ENCODE results near the gene GIN1.

The GIN1 gene

DNA sequence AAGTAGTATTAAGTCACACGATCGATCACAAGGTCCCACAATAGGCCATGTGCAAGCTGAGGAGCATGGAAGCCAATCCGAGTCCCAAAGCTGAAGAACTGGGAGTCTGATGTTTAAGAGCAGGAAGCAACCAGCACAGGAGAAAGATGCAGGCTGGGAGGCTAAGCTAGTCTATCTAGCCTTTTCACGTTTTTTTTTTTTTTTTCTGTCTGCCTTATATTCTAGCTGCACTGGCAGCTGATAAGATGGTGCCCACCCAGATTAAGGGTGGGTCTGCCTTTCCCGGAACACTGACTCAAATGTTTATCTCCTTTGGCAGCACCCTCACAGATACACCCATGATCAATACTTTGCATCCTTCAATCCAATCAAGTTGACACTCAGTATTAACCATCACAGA, 6.6 kb upstream of the GIN1 start:
- peaks cover 33% of the 10 kb centered on the region for H3K36me3 Mint-ChIP-seq (ENCODE audit: low read depth)
- intact Hi-C loops (cut with micrococcal nuclease): loop anchor here (10.0 kb wide), 2 partner anchors 262 to 832 kb away; partner anchors contain the start of gene SLCO4C1
- no peak overlapping the region for H3K4me3 Mint-ChIP-seq
- no peak overlapping the region for H3K27ac Mint-ChIP-seq
- H3K9me3 Mint-ChIP-seq: no peaks in the 10 kb centered on the region
- peaks cover 34% of the 10 kb centered on the region for H3K4me1 Mint-ChIP-seq (ENCODE audit: low read depth)
- no peaks in the 10 kb centered on the region for H3K27me3 Mint-ChIP-seq

DNA sequence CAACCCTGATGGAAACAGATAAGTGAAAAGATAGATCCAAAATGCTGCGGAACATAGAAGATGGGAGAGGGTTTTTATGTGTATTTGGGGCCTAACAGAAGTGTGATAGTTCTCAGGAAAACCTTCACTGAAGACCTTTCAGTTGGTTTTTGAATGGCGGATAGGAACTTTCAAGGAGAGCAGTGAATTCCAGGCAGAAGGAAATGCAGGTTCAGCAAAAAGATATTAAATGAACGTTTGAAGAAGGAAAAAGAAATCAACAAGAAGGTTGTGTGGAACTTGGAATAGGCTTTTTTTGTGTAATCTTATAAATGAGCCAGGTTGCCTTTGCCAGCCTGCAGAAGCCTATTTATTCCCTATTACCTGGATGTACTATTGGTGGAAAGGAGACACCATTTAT, 2.3 kb upstream of the GIN1 start:
- intact Hi-C loops (cut with micrococcal nuclease): loop anchor here (10.0 kb wide), 2 partner anchors 257 to 827 kb away; partner anchors contain the start of gene SLCO4C1
- Mint-ChIP-seq H3K27me3 (no peaks in the 10 kb centered on the region), H3K9me3 (no peaks in the 10 kb centered on the region), H3K4me3 (no peak overlapping the region), H3K36me3 (ENCODE audit: low read depth) (peaks cover 34% of the 10 kb centered on the region), H3K4me1 (ENCODE audit: low read depth) (peaks cover 33% of the 10 kb centered on the region), H3K27ac (no peak overlapping the region)

DNA sequence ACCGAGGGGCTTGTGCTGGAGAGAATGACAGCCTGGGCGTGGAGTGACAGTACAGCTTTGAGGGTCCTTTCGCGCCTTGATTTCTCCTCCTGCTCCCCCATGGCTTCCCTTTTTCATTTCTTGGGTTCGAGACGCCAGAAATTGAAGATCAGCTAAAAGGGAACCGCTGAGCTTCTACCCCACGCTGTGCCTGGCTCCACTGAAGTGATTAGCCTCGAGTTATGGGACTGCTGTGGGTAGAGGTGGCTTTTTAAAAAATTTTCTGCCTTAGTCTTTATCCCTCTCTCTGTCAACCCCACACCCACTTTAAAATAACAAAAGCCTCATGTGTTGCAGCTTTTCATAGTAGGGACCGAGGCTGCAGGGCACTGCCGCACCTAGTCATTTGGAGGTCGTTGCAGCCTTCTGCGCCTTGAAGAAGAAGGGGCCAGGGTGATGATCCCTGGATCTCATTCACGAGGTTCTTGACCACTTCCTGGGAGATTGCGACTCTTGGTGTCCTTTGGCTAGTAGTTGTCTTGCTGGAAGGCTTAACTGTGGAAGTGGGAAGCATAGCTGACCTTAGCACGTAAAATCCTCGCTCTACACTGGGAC, 766 bp upstream of the GIN1 start:
- H3K36me3 Mint-ChIP-seq (ENCODE audit: low read depth): peaks cover 34% of the 10 kb centered on the region
- H3K4me3 Mint-ChIP-seq: peak overlapping the region; percentile 95
- no peaks in the 10 kb centered on the region for H3K9me3 Mint-ChIP-seq
- H3K27me3 Mint-ChIP-seq: no peaks in the 10 kb centered on the region
- H3K4me1 Mint-ChIP-seq (ENCODE audit: low read depth): peaks cover 31% of the 10 kb centered on the region
- intact Hi-C loops (cut with micrococcal nuclease): loop anchor here (1.0 to 10.0 kb wide), 3 partner anchors 138 to 826 kb away; partner anchors contain the start of genes MACIR and SLCO4C1
- peak overlapping the region; percentile 100 for H3K27ac Mint-ChIP-seq

DNA sequence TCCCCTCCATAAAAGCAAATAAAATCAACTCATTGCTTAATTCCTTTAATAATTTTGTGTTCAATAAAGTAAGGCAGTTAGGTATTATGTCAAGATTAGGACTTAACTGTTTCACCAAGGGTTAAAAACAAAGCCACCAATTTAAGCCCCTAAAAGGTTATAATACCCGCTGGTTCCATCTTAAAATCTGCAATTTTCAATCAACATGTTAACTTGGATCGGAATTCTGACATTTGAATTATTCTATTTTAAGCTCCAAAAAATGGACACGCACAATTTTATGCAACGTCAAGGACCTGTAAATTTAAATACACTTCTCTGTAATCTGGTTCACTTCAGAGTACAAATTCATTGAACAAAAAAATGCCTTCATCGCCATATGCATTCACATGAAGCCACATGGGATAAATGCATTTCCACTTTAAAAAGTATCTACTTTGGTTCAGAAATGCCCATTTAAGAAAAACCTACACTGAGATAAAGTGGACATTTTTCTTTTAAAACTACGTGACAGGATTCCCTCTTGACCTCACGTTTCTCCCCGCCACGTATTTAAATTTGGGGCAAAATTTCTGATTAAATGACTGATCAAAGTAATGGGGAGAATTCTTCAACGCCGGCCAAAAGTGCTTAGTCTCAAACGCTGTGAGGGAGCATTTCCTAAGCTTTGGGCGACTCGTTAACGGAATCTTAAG, 721 bp downstream of the GIN1 start:
- H3K27ac Mint-ChIP-seq: peak overlapping the region; percentile 100
- H3K36me3 Mint-ChIP-seq (ENCODE audit: low read depth): peaks cover 41% of the 10 kb centered on the region
- peaks cover 27% of the 10 kb centered on the region for H3K4me1 Mint-ChIP-seq (ENCODE audit: low read depth)
- H3K27me3 Mint-ChIP-seq: no peaks in the 10 kb centered on the region
- peak overlapping the region; percentile 95 for H3K4me3 Mint-ChIP-seq
- intact Hi-C loops (cut with micrococcal nuclease): no loop called here
- H3K9me3 Mint-ChIP-seq: no peaks in the 10 kb centered on the region

DNA sequence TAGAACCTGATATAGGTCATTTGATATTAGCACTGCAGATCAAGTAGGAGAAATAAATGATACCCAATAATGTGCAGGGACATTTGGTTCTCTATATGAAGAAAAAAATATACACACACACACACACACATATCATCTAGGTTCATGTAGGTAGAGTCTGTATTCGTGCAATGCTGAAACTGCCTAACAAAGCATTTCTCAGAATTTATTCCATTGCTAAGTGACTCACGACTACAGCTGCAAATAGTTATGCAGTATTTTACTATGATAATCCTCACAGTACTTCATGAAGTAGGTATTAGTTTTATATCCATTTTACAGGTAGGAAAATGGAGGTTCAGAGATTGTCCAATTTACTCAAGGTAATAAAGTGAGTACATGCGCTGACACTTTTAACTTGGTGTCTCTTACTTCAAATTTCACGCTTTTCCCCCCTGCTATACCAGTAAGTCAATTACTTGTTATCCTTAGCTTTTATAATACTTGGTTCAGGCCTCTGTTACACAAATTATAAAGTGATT, 2.4 kb downstream of the GIN1 start:
- intact Hi-C loops (cut with micrococcal nuclease): no loop called here
- Mint-ChIP-seq H3K27ac (no peak overlapping the region), H3K36me3 (ENCODE audit: low read depth) (peaks cover 33% of the 10 kb centered on the region), H3K9me3 (no peaks in the 10 kb centered on the region), H3K4me1 (ENCODE audit: low read depth) (peaks cover 22% of the 10 kb centered on the region), H3K4me3 (no peak overlapping the region), H3K27me3 (no peaks in the 10 kb centered on the region)

DNA sequence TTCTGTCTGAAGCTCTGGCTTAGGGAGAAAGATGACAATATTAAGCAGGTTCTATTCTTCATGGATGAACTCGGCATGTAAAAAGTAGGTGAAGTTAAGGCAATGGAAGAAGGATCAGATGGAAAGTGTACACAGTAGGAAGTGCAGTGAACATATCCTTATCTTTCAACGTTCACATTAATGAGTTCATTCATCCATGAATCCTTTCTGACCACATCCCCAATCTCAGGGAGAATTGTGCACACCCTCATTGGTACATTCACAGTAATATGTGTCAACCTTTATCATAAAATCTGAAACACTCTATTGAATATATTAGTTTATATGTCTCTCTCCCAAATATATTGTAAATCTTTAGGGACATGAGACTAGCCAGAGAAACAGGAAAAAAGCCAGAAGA, 5.5 kb downstream of the GIN1 start:
- Mint-ChIP-seq H3K27ac (no peak overlapping the region), H3K36me3 (ENCODE audit: low read depth) (peaks cover 9% of the 10 kb centered on the region), H3K27me3 (no peaks in the 10 kb centered on the region), H3K9me3 (peaks cover 8% of the 10 kb centered on the region), H3K4me1 (ENCODE audit: low read depth) (peaks cover 25% of the 10 kb centered on the region), H3K4me3 (no peak overlapping the region)
- intact Hi-C loops (cut with micrococcal nuclease): no loop called here

DNA sequence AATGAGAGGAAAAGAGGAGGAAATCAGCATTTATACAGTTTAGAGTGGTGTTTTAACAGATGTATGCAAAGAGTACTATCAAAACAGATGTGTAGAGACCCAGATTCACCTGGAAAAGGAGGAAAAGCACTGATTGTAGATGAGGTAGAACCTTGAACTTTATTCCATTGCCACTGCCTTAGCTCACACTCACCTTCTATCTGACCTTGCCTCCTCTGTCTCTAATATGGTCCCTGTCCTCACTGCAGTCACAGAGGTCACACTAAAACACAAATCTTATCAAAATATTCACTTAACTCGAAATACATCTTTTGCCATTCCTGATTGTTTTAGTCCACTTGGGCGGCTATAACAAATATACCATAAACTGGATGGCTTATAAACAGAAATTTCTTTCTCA, 7.0 kb downstream of the GIN1 start:
- H3K36me3 Mint-ChIP-seq (ENCODE audit: low read depth): peaks cover 7% of the 10 kb centered on the region
- peak overlapping the region; percentile 24 for H3K27ac Mint-ChIP-seq

DNA sequence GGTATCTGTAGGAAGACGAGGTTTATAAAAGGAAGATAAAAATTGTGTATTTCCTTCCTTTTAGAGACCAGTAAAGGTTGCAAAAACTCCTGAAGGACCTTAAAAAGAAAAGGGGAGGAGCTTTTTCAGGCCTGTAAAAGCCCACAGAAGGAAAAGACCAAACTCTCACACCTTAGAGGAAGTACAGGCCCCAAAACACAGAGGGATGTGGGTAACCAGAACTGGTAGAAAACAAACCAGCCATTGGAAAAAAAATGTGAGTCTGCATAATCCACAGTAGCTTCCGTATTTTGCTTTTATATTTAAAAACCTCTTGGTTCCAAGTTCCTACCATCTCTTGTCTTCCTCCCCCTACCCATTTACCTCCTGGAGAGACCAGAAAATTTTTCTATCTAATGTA, 8.5 kb downstream of the GIN1 start:
- peaks cover 8% of the 10 kb centered on the region for H3K9me3 Mint-ChIP-seq
- H3K36me3 Mint-ChIP-seq (ENCODE audit: low read depth): peaks cover 7% of the 10 kb centered on the region
- no peak overlapping the region for H3K4me3 Mint-ChIP-seq
- peaks cover 20% of the 10 kb centered on the region for H3K4me1 Mint-ChIP-seq (ENCODE audit: low read depth)
- H3K27me3 Mint-ChIP-seq: no peaks in the 10 kb centered on the region
- H3K27ac Mint-ChIP-seq: peak overlapping the region; percentile 24
- intact Hi-C loops (cut with micrococcal nuclease): no loop called here

More for the DNA sequence above, 7.0 kb downstream of the GIN1 start:
- no peaks in the 10 kb centered on the region for H3K27me3 Mint-ChIP-seq
- no peak overlapping the region for H3K4me3 Mint-ChIP-seq
- H3K9me3 Mint-ChIP-seq: peaks cover 8% of the 10 kb centered on the region
- intact Hi-C loops (cut with micrococcal nuclease): no loop called here
- H3K4me1 Mint-ChIP-seq (ENCODE audit: low read depth): peaks cover 20% of the 10 kb centered on the region

DNA sequence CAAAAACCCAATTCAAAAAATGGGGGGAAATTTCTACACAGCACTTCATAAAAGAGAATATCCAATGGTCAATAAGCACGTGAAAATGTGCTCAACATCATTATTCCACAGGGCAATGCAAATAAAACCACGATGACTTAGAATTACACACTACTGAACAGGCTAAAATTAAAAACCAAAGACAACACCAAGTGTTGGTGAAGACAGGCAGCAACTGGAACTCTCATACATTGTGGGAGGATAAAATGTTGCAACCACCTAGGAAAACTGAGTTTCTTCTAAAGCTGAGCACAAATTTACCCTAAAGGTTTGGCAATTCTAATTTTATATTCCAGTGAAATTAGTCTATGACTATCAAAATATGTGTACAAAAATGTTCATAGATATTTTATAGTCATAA, 9.5 kb downstream of the GIN1 start:
- Mint-ChIP-seq H3K9me3 (peaks cover 8% of the 10 kb centered on the region), H3K36me3 (ENCODE audit: low read depth) (peaks cover 5% of the 10 kb centered on the region), H3K4me1 (ENCODE audit: low read depth) (peaks cover 20% of the 10 kb centered on the region), H3K4me3 (no peak overlapping the region), H3K27me3 (no peaks in the 10 kb centered on the region), H3K27ac (no peak overlapping the region)
- intact Hi-C loops (cut with micrococcal nuclease): no loop called here

DNA sequence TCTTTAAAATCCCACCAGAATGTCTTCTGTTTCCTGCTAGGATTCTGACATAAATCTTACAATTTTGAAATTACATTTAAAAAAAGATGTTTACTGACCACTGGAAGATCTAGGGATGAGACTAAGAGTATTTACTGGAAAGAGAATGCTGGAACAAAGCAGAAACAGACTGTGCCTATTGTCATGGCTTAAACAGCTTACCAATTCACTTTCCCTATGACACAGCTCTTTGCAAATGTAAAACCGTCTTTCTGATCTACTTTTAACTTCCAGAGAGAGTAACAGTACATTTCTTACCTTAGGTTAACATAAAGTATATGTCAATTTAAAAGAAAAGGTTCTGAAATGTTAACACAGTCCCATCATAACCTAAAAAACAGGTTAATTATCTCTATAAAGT, 10.7 kb downstream of the GIN1 start:
- intact Hi-C loops (cut with micrococcal nuclease): no loop called here
- peaks cover 4% of the 10 kb centered on the region for H3K36me3 Mint-ChIP-seq (ENCODE audit: low read depth)
- H3K4me1 Mint-ChIP-seq (ENCODE audit: low read depth): peaks cover 20% of the 10 kb centered on the region
- no peaks in the 10 kb centered on the region for H3K27me3 Mint-ChIP-seq
- H3K9me3 Mint-ChIP-seq: peaks cover 8% of the 10 kb centered on the region
- no peak overlapping the region for H3K4me3 Mint-ChIP-seq
- H3K27ac Mint-ChIP-seq: no peak overlapping the region

DNA sequence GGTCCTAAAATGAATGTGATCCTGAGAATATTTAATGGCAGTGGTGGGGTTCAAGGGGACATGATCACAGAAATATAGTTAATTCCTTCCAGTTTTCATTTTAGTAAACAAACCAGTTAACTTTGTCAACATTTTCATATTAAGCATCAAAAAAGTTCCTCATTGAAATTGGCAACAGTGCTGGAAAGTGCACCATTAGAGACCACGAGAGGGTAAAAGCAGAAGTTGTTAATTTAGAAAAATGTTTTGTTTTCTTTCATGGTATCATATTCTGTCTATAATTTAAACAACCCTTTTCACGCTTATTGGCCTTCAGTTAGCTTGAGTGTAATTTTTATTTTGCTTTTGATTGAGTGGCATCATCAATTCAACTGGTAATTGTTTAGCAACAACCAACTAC, 11.9 kb downstream of the GIN1 start:
- intact Hi-C loops (cut with micrococcal nuclease): no loop called here
- H3K27ac Mint-ChIP-seq: no peak overlapping the region
- H3K4me3 Mint-ChIP-seq: no peak overlapping the region
- peaks cover 12% of the 10 kb centered on the region for H3K36me3 Mint-ChIP-seq (ENCODE audit: low read depth)
- peaks cover 20% of the 10 kb centered on the region for H3K4me1 Mint-ChIP-seq (ENCODE audit: low read depth)
- H3K9me3 Mint-ChIP-seq: peaks cover 8% of the 10 kb centered on the region
- no peaks in the 10 kb centered on the region for H3K27me3 Mint-ChIP-seq

DNA sequence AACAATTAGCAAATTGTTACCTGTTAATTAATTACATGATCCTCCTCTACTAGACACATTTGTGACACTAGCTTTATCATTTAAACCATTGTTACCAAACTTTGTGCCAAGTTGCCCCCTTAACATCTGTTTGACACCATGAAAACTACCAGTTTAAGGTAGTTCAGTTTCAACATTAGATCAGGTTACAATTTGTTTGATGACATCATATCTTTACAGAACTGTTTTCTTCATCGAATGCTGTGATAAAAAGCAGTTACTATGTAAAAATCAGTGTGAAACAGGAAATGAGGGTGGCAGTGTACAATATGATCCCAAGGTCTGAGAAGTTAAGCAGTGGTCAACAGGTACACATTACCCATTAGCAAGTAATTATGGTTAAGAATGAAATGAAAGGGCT, 17.7 kb downstream of the GIN1 start:
- H3K27ac Mint-ChIP-seq: no peak overlapping the region
- no peaks in the 10 kb centered on the region for H3K4me1 Mint-ChIP-seq (ENCODE audit: low read depth)
- H3K4me3 Mint-ChIP-seq: no peak overlapping the region
- no peaks in the 10 kb centered on the region for H3K27me3 Mint-ChIP-seq
- intact Hi-C loops (cut with micrococcal nuclease): no loop called here
- peaks cover 23% of the 10 kb centered on the region for H3K36me3 Mint-ChIP-seq (ENCODE audit: low read depth)
- H3K9me3 Mint-ChIP-seq: no peaks in the 10 kb centered on the region

DNA sequence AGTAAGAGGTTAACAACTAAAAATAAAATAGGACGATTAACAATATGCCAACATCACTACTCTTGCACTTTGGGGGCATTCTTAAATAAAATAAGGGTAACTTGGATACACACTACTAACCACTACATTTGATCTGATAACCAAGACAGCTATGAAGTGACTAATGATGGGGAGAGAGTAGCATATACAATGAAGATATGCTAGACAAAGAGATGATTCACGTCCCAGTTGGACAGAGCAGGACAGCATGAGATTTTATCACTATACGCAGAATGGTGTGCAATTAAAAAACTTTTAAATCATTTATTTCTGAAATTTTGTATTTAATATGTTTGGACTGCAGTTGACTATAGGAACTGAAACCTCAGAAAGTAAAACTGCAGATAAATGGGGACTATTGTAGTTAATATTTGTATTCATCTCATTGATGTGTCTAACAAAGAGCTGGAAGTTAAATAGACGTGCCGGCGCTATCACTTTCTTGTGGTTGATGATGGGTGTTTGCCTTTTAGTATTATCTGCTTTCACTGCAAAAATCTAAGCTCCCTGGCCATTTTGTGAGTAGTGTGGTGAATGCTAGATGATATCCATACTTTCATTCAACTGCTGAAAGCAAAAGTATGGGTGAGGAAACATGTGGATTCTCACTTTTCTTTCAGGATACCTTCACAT, 18.7 kb downstream of the GIN1 start:
- H3K9me3 Mint-ChIP-seq: no peaks in the 10 kb centered on the region
- peaks cover 2% of the 10 kb centered on the region for H3K4me1 Mint-ChIP-seq (ENCODE audit: low read depth)
- no peak overlapping the region for H3K4me3 Mint-ChIP-seq
- no peaks in the 10 kb centered on the region for H3K27me3 Mint-ChIP-seq
- intact Hi-C loops (cut with micrococcal nuclease): no loop called here
- H3K36me3 Mint-ChIP-seq (ENCODE audit: low read depth): peaks cover 30% of the 10 kb centered on the region
- no peak overlapping the region for H3K27ac Mint-ChIP-seq

DNA sequence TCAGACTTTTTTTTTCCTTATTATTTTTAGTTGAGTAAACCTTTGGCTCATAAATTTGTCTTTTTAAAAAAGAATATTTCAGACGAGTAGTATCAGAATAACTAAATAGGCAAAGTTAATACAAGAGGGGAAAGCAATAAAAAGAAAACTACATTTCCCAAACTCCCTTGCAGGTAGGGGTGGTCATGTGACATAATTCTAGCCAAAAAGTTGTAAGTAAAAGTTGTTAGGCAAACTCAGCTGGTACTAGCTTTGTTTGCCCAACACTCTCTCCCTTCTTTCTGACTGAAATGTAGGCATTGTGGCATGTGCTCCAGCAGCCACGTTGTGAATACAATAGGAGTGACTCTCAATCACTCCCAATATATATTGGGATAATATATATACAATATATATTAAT, 20.9 kb downstream of the GIN1 start:
- Mint-ChIP-seq H3K4me3 (no peak overlapping the region), H3K27me3 (no peaks in the 10 kb centered on the region), H3K36me3 (ENCODE audit: low read depth) (peaks cover 32% of the 10 kb centered on the region), H3K27ac (no peak overlapping the region), H3K9me3 (no peaks in the 10 kb centered on the region), H3K4me1 (ENCODE audit: low read depth) (peaks cover 6% of the 10 kb centered on the region)
- intact Hi-C loops (cut with micrococcal nuclease): no loop called here

All from dendritic cell treated with granulocyte-macrophage colony-stimulating factor and Interleukin-4, amounts not matched to agents 40 ng/mL and 50 ng/mL, for 4 days (primary cell).